ENCODE measurements around the gene FCHSD2. TPM values are rescaled to one million over a fixed set of nuclear protein-coding genes. Genes with fewer than 3 reads are reported as not detected.

FCHSD2 gene
- total RNA-seq, 1 donor from 2014 or later: 22.2 TPM

DNA sequence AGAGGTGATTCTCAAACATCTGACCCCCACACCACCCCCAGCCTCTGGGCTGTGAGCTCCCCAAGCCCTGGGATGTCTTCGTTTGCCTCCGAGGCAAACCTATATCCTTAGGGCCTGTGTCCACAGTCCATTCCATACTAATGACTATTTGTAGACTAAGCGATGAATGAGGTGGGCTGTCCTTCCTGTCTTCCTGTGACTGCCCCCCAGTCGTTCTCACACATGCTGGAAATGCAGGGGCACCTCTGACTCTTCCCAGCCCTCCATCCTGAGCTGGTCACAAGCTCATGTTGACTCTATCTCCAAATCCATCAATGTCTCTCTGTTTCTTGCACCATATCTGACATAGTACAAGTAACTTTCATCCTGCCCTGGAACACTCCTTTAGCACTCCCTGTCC is 323.1 kb downstream of the FCHSD2 start:
- Histone ChIP-seq H3K27me3 (peaks cover 13% of the 10 kb centered on the region), H3F3A (ENCODE audit: low read depth) (peaks cover 19% of the 10 kb centered on the region), H2AFZ (replicated peaks) (no peak overlapping the region), H3K36me3 (no peaks in the 10 kb centered on the region), H3K9ac (no peak overlapping the region), H3K79me2 (ENCODE audit: low read depth) (no peaks in the 10 kb centered on the region), H3K4me3 (no peak overlapping the region), H3K4me1 (peaks cover 16% of the 10 kb centered on the region), H3K27ac (no peak overlapping the region), H4K20me1 (ENCODE audit: low read depth) (no peaks in the 10 kb centered on the region), H3K9me3 (ENCODE audit: low read depth) (no peaks in the 10 kb centered on the region), H3K4me2 (no peak overlapping the region)
- no peak for DNase-seq (ENCODE audit: low spot score)
- H3K27me3 Mint-ChIP-seq (ENCODE audit: insufficient read depth, low read depth): peaks cover 7% of the 10 kb centered on the region
- H3K9me3 Mint-ChIP-seq: no peaks in the 10 kb centered on the region
- H3K27ac Mint-ChIP-seq: no peak overlapping the region
- H3K4me1 Mint-ChIP-seq: peaks cover 19% of the 10 kb centered on the region
- H3K36me3 Mint-ChIP-seq: peaks cover 3% of the 10 kb centered on the region
- H3K4me3 Mint-ChIP-seq: no peak overlapping the region
- no peak for TF ChIP-seq EZH2 (IDR thresholded peaks at IDR 0.05)
- no peak for TF ChIP-seq EZH2phosphoT487 (IDR thresholded peaks at IDR 0.05)
- no peak for TF ChIP-seq CTCF (IDR thresholded peaks at IDR 0.05)

- Histone ChIP-seq H3K36me3 (no peaks in the 10 kb centered on the region), H3K27ac (no peak overlapping the region), H3F3A (ENCODE audit: low read depth) (peaks cover 19% of the 10 kb centered on the region), H3K27me3 (peaks cover 13% of the 10 kb centered on the region), H3K9me3 (ENCODE audit: low read depth) (no peaks in the 10 kb centered on the region), H3K9ac (no peak overlapping the region), H3K4me3 (no peak overlapping the region), H3K4me2 (no peak overlapping the region), H4K20me1 (ENCODE audit: low read depth) (no peaks in the 10 kb centered on the region), H2AFZ (replicated peaks) (no peak overlapping the region), H3K4me1 (peaks cover 22% of the 10 kb centered on the region), H3K79me2 (ENCODE audit: low read depth) (no peaks in the 10 kb centered on the region)
- DNase-seq (ENCODE audit: low spot score): no peak
- Mint-ChIP-seq H3K4me1 (peaks cover 28% of the 10 kb centered on the region), H3K36me3 (peaks cover 3% of the 10 kb centered on the region), H3K27ac (no peak overlapping the region), H3K4me3 (no peak overlapping the region), H3K9me3 (no peaks in the 10 kb centered on the region), H3K27me3 (ENCODE audit: insufficient read depth, low read depth) (peaks cover 9% of the 10 kb centered on the region)
- TF ChIP-seq EZH2 (IDR thresholded peaks at IDR 0.05): no peak
- no peak for TF ChIP-seq EZH2phosphoT487 (IDR thresholded peaks at IDR 0.05)
- no peak for TF ChIP-seq CTCF (IDR thresholded peaks at IDR 0.05)
Measured at GRCh38 chr11:72817966-72818365, 324.2 kb downstream of the FCHSD2 start.

- H3K27ac Mint-ChIP-seq: no peak overlapping the region
- Histone ChIP-seq H3K36me3 (no peaks in the 10 kb centered on the region), H3F3A (ENCODE audit: low read depth) (peaks cover 19% of the 10 kb centered on the region), H3K4me1 (peaks cover 21% of the 10 kb centered on the region), H3K79me2 (ENCODE audit: low read depth) (peaks cover 4% of the 10 kb centered on the region), H3K27me3 (peaks cover 13% of the 10 kb centered on the region), H3K4me3 (no peak overlapping the region), H3K4me2 (no peak overlapping the region), H3K9me3 (ENCODE audit: low read depth) (no peaks in the 10 kb centered on the region), H2AFZ (replicated peaks) (no peak overlapping the region), H4K20me1 (ENCODE audit: low read depth) (no peaks in the 10 kb centered on the region), H3K27ac (no peak overlapping the region), H3K9ac (no peak overlapping the region)
- H3K4me1 Mint-ChIP-seq: peaks cover 36% of the 10 kb centered on the region
- H3K36me3 Mint-ChIP-seq: peaks cover 3% of the 10 kb centered on the region
- TF ChIP-seq EZH2phosphoT487 (IDR thresholded peaks at IDR 0.05): no peak
- TF ChIP-seq EZH2 (IDR thresholded peaks at IDR 0.05): no peak
- no peak for TF ChIP-seq CTCF (IDR thresholded peaks at IDR 0.05)
- no peaks in the 10 kb centered on the region for H3K9me3 Mint-ChIP-seq
- no peak for DNase-seq (ENCODE audit: low spot score)
- peaks cover 12% of the 10 kb centered on the region for H3K27me3 Mint-ChIP-seq (ENCODE audit: insufficient read depth, low read depth)
- H3K4me3 Mint-ChIP-seq: no peak overlapping the region
Measured at GRCh38 chr11:72816404-72816990, 325.6 kb downstream of the FCHSD2 start.
